ENCODE results near the gene VDR.

DNA sequence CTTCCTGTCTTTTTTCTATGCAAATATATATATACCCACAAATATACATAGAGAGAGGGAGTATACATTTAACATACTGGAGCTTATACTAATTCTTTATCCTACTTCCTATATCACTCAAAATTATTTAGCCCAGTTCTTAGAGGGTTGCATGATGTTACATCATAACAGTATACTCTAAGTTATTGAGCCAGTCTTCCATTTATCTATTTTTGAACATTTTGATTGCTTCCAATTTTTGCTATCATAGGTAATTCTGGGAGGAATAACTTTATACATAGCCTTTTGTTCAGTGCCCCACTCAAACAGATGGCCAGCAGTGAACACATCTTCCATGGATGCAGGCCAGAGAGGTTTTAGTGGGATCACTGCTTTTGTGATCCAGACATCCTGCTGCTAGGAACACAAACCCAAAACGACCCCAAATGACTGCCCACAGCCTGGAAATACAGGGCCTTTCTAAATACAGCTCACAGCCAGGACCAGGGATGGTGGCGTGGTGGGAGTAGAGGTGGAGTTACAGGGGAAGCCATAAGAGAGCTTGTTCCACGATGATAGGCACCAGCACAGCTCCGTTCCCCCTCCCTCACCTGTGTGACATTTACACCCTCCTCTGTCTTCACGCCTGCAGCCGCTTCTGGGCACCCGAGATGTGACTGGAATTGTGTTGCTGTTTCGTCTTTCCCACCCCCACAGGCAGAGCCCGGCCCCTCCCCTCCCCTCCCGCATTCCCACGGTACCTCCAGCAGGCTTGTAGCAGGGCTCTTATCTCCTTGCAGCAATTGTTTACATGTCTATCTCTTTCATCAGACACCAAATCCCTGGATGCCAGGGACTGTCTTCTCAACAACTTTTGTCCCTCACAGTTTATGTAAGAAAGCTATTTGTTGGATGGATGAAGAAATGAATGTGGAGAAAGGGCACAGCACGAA lies 54.4 kb downstream of the VDR start:
- no peak for TF ChIP-seq EZH2 (IDR thresholded peaks at IDR 0.05; ENCODE audit: low read length, missing control alignments)
- TF ChIP-seq, protein P1, sequence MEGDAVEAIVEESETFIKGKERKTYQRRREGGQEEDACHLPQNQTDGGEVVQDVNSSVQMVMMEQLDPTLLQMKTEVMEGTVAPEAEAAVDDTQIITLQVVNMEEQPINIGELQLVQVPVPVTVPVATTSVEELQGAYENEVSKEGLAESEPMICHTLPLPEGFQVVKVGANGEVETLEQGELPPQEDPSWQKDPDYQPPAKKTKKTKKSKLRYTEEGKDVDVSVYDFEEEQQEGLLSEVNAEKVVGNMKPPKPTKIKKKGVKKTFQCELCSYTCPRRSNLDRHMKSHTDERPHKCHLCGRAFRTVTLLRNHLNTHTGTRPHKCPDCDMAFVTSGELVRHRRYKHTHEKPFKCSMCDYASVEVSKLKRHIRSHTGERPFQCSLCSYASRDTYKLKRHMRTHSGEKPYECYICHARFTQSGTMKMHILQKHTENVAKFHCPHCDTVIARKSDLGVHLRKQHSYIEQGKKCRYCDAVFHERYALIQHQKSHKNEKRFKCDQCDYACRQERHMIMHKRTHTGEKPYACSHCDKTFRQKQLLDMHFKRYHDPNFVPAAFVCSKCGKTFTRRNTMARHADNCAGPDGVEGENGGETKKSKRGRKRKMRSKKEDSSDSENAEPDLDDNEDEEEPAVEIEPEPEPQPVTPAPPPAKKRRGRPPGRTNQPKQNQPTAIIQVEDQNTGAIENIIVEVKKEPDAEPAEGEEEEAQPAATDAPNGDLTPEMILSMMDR (conservative IDR thresholded peaks at IDR 0.05 in 1 of 2, IDR thresholded peaks at IDR 0.05 in 1 of 2; ENCODE audit: low read depth in 1 of 2, low read length in 2 of 2) = no peak
